GM18867 (cell line): ENCODE results near the gene PDGFA.

Source experiments
- ATAC-seq: cut with Tn5 transposase; IDR thresholded peaks from one replicate; pipeline ENCODE4 v1.9.1; 2021; ENCODE audit warnings: mild to moderate bottlenecking, moderate library complexity; ENCODE audit not compliant: unreplicated experiment

Gene PDGFA

DNA sequence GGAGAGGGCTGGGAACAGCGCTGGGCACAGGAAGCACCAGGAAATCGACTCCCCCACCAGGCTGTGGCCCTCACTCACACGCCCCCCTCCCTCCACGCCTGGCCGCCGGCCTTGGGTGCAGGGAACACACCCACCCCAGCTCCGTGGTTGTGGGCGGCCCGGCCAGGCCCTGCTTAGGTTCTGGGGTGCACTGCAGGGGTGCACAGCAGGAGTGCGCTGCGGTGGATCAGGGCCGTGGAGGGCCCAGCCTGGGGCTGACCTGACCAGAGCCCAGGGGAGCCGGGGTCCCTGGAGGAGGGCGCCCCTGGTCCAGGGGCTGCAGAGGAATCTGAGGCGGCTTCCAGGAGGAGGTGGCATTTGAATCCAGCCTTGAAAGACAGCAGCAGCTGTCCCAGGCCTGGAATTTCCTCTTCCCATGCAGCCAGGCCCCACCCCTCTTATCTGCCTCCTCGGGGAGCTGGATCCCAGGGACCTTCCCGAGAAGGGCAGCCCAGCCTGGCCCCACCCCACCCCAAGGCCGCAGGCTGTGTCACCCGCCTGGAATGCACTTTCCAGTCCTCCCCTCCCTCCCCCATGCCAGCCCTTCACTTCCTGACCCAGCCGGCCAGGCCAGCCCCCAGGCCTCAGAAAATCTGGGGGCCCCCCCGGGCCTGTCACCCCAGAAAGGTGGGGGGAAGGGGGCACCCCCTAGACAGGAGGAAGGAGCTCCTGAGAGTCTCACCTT lies 18.4 kb upstream of the PDGFA start:
- ATAC-seq: no peak

DNA sequence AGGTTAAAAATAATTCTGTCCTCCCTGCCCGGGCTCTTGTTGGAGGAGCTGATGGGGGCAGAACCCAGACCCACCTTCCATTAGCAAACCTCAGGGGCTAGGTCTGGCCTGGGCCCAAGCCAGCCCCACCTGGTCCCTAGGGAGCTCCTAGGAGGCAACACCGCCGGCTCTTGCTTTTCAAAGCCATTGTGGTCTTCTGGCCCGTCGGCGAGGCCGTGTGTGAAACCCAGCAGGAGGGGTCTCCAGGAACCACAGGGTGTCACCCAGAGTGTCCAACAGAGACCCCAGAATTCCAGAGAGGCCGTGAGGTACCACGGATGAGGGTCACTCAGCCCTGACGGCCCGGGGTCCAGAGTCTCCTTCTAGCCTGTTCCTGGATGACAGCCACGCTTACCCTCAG lies 16.6 kb upstream of the PDGFA start:
- ATAC-seq: no peak

DNA sequence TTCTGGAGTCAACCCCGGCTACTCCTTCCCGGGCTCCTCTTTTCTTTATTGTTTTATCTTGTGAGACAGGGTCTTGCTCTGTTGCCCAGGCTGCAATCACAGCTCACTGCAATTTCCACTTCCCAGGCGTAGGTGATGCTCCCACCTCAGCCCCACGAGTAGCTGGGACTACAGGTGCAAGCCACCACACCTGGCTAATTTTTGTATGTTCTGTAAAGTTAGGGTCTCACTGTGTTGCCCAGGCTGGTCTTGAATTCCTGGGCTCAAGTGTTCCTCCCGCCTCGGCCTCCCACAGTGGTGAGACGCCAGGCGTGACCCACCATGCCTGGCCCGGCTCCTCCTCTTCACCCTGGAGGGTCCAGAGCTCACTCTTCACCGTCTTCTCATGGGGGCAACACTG lies 15.3 kb upstream of the PDGFA start:
- ATAC-seq: no peak

DNA sequence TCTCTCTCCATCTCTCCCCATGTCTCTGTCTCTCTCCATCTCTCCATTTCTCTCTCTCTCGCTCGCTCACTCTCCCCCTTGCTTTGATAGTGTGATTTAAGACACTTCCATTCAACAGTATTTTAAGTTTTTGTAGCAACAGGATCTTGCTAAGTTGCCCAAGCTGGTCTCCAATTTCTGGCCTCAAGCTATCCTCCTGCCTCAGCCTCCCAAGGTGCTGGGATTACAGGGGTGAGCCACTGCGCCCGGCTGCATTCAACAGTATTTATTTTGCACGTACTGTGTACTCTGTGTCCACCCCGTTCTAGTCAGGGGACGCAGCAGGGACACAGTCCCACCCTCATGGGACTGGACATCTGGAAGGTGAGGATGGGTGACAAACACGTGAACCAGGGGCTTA lies 14.4 kb upstream of the PDGFA start:
- ATAC-seq: no peak

DNA sequence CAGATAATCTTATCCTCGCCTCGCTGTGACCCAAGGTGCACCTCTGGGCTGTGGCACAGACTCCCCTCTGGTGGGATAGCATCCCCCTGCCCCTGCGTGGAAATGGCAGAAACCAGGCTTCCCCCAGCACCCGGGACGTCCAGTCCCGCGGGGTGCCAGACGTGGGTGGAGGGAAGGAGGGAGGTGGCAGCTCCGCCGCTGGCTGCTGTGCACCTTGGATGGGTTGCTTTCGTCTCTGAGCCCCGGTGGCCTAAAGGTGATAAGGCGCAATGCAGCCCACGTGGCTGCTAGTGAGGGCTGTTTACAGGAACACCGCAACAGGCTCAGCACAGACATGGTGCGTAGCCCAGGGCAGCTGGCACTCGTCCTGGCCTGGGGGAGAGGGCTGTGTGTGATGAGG lies 13.6 kb upstream of the PDGFA start:
- no peak for ATAC-seq

DNA sequence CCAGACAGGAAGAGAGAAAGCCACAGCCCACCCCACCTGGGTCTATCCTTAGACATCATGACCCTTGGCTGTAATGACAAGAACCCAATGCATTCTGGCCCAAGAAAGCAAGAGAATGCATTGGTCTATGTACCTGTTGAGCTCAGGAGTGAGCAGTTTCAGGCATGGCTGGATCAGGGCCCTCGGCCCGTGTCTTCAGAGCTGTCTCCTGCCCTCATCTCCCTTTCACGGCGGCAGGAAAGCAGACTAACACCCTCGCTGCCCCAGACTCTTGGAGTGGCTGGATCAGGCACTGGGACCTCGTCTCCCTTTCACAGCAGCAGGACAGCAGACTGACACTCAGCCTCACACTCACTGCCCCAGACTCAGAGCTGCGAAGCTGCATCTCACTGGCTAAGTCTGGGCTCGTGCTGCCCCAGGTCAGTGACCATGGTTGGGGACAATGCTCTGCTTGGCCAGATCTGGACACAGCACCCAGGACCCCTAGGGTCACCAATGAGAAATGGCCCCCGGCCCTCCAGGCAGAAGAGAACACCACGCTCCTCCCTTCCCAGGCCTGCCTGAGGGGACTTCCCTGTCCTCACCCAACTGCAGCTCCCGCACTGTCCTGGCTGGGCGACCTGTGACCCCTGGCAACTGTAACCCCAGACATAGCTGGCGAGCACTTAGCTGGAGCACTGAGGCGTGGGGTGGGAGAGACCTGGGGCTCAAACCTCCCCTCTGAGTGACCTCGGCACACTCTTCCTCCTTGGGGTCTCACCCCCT lies 12.9 kb upstream of the PDGFA start:
- no peak for ATAC-seq

DNA sequence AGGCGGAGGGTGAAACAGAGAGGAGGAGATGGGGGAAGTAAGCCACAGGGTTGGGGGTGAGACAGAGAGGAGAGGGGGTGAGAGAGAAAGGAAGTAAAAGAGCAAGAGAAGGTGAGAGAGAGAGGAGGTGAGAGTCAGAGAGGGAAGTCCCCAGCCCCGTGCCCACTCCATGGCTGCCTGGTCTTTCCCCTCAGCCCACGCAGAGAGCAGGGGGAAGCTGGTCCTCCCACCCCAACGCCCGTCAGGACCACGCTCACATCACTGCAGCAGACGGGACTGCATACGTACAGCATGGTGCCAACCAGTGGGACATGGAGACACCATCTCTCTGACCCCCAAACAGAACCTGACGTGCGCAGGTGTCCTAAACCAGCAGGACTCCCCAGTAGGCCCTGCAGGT lies 12.1 kb upstream of the PDGFA start:
- no peak for ATAC-seq

DNA sequence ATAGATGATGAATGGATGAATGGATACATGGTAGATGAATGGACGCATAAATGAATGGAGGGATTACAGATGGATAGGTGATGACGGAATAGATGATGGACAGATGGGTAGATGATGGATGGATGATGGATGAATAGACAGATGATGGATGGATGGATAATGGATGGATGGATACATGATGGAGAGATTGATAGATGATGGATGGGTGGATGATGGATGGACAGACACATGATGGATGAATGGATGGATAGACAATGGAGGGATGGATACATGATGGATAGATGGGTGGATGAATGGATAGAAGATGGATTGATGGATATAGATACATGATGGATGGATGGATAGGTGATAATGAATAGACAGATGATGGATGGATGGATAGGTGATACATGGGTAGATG lies 8.8 kb upstream of the PDGFA start:
- no peak for ATAC-seq

DNA sequence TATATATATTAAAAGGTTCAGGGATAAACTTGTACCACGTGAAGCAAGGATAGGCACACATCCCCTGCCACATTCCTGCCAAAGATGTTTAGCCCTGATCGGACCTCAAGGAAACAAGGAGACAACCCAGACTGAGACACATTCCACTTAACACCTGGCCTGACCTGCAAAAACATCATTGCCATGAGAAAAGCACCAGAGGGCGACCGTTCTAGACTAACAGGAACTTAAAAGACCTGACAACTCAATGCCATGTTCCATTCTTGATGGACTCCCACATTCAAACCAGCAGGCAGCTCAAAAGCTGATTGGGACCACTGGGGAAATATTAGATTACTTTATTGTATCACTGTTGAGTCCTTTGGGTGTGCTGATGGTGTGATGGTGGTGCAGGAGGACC lies 8.1 kb upstream of the PDGFA start:
- ATAC-seq: no peak

DNA sequence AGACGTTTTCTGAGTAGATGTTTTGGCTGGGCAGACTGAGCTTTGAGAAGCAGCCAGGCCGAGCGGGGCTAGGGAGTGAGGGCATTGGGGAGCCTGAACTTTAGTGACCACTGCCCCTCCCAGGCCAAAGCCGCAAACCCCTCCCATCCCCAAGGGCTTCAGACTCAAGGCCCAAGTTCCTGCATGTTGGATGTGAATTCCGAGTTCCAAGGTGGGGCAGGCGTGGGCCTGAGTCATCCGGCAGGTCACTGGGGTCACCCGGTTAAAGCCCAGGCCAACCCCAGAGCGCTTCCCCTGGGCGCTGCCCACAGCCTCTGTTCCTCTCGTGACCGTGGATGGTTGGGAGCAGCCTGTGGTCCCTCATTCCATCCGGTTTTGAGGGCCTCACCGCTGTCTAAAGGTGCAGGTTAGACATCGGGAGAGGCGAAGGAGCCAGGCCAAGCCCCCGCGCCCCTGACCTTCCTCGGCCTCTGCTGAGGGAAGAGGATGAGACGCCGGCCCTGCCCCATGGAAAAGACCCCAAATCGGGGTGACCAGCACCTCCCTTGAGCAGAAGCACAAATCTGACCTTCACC lies 6.9 kb upstream of the PDGFA start:
- ATAC-seq: no peak

DNA sequence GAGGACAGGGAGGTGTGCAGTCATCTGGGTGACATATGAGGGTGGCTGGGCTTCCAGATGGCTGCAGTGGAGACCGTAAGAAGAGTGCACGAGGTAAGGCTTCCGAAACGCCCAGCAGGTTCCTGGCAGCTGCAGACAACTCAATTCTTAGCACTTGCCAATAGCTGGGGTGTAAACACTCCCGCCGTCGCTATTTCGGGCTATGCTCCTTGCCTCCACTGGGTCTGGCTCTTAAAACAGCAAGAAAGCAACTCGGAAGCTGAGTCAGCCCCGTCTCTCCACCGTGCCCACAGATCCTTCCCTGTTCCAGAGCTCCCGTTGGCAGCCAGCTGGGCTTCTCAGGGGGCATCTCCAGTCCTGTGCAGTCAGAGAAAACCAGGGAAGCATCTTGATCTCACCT lies 6.1 kb upstream of the PDGFA start:
- no peak for ATAC-seq

DNA sequence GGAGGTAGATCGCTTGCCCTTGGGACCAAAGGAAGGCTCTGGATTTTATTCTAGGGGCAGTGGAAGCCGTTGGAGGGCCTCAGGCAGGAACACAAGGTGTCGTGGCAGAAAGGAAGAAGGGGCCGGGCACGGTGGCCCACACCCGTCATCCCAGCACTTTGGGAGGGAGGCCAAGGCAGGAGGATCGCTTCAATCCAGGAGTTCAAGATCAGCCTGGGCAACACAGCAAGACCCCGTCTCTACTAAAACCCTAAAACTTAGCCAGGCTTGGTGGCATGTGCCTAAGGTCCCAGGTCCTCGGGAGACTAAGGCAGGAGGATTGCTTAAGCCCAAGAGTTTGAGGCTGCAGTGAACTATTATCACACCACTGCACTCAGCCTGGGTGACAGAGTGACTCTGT lies 5.2 kb upstream of the PDGFA start:
- ATAC-seq: no peak

DNA sequence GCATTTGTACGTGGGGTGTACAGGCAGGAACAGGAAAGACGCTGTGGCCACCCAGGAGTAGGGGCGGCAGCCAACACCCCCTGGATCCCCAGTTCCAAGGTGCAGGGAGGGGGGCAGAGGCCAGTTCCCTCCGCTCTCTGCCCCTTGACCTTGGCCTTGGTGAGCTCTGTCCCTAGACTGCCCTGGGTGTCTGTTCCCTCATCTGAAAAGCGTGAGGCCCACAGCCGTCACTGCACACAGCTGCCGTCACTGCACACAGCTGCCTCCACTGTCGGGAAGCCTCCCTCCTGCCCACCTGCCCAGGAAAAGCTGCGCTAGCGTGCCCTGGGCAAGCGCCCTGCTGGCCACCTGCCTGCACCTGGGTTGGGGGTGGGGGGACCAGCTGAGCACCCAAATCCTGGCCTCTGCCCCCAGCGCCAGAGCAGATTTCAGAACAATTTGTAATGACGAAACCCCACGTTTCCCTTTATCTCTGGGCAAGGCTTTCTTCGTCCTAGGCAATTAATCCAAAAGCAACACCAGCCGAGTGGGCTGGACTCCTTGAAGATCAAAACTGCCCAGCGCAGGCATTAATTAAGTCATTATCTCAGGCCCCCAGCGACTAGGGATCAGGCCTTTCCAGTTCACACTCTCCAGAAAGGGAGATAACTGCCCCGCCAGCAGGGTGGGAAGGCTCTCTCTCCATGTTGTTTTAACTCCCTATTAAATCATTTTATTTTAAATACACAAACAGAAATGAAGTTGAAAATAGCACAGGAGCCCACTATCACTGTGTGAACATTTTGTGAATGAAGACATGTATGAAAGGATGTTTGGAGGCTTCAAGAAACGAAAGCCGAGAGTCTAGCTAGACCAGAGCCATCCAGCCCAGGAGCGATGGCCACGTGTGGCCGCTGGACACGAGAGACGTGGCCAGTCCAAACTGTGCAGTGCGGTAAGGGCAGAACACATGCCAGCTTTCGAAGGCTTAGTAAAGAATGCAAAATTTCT lies 4.0 kb upstream of the PDGFA start:
- ATAC-seq: no peak

DNA sequence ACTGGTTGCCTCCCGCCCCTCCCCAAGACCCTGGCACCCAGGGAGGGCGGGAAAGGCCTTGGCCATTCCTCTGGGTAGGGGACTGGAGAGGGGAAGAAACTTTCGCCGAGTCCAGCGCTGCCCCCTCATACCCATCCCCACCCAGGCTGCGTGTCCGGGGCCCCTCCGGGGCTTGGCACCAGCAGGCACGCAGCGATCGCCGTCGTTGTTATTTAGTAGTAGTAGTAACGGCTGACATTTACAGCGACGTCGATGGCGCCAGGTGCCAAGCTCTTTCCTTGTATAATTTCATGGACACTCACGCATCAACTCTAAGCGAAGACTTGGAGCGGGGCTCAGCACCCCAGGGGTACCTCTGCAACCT lies 3.3 kb upstream of the PDGFA start:
- ATAC-seq: no peak

DNA sequence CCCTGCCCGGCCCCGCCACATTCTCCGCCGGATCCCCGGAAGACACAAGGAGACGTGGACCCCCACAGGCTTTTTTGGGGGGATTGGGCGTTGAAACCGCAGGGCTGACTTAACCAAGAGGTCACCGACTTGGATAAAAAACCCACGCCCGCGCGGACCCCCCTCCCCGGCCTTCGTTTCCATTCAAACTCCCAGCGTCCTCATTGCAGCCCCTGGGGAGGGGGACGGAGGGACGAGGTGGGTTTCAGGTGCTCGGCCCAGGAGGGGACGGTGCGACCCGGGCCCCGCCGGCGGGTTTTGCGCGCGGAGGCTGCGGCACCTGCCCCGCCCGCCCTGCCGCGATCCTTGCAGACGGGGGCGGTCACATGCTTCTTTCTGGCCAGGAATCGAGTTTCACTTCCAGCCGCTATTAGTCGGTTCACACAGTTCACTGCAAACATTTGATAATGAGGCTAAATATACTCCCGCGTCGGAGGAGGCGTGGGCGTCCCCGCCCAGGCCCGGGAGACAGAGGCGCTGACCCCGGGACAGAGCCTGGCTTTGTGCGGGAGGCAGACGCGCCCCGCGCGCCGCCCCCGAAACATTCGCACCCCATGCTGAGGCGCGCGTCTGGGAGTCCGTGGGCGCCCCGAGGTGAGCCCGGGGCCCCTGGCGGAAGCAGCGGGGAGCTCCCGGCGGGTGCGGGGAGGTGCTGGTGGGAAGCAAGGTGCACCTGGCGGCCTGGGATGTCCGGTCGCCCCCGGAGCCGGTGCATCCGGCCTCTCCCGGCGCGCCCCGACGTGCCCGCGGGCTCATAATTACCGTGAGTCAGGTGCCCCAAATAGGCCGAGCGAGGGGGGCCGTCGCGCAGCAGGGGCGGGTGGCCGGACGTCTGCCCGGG lies 2.7 kb upstream of the PDGFA start:
- no peak for ATAC-seq

DNA sequence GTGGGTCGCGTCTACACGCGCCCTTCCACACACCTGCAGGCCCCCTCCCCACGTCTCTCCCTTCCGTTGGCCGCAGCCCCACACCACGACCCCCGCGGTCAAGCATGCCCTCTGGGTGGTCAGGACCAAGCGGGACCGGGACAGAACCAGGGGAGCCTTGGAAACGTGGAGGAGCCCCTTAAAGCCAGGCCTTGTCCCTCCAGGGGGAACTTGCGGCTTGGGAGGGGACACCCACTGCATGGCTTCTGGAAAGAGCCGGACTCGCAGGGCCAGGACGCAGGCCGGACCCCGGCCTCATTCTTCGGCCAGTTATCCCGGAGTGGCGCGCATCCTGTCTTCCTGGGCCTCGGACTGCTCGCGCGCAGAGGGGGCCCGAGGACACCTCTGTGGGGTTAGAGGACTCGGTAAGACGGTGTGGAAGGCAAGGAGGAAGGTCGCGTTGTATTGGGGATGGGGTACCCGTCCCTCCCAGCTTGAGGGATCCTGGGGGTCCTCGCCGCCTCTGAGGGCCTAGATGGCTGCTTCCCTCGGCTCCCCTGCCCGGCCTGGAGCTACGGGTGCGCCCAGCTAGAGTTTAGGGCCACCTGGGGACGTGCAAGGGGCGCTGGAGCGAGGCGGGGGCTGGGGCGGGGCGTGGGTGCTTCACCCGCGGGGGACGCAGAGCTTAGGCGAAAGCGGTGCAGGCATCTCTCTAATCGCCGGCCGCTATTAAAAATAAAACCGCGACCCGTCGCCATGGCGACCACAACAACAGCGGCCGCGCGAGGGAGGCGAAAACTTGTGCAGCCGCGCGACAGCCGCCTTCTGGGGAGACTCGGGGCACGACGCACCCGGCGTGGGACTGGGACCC lies 1.8 kb upstream of the PDGFA start:
- no peak for ATAC-seq

DNA sequence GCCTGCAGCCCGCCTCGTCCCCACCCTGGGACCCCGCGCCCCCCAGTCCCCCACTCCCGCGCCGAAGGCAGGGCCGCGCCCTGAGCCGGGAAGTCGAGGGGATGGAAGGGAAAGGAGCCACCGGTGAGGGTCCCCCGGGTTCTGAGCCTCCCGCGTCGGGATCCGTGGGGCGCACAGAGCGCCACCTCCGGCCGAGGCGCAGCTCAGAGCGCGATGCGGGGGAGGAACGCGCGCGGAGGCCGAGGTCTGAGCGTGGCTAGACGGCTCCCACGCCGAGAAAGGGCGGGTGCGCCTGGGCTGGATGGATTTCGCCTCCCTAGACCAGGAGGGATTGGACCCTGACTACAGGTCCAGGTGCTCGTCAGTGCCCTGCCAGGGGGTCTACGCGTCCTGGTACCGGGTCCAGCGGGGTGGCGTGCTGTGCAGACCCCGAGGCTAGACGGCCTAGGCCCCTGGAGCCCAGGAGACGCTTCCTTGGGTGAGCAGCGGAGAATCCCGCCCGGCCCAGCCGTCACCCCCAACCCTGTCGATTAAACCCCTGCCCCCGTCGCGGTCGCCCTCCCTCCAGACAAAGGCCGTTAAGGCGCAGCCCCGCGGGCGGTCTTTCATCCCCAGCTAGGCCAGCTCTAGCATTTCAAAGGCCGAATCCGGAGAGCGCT lies 986 bp upstream of the PDGFA start:
- ATAC-seq: no peak

DNA sequence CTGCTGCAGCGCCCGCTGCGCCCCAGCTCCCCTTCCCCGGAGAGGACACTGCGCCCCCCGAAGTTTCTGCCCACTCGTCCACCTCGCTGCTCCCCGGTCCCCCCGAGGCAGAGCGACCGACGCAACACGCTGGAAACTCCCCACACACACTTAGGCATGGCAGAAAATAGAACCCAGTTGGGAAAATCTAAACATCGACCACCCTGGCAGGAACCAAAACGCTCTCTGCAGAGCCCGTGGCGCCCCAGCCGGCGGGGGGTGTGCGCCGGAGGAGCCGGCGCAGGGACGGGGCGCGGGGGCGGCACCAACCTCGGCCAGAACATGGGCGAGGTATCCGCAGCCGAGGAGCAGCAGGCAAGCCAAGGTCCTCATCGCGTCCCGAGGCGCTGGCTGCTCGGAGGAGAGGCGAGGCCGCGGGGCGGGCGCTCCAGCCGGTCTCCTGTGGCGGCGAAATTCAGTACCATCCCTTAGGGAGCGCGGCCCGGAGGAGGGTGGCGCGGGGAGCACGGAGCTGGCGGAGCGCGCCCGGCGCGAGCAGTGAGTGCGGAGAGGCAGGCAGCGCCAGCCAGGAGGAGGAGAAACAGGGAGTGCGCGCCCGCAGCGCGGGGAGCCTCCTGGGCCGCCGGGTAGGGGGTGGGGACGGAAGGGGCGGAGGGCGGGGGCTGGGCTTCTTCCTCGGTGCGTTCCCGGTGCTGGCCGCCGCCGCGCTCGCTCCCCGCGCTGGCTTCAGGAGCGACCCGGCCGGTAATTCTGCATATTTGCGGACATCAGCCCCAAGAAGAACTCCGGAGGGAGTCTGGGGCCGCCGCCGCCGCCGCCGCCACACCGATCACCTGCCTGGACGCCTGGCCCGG lies 789 bp downstream of the PDGFA start:
- no peak for ATAC-seq
